GM19351 (cell line): ENCODE results near the gene PRKAG2.

Experiments
- ATAC-seq: cut with Tn5 transposase; IDR thresholded peaks from one replicate; pipeline ENCODE4 v1.9.1; 2021; ENCODE audit warnings: mild to moderate bottlenecking, moderate library complexity; ENCODE audit not compliant: unreplicated experiment

The PRKAG2 gene

GRCh38 chr7:151866761-151867655 lies 9.9 kb downstream of the PRKAG2 start:
- ATAC-seq: no peak

GRCh38 chr7:151866028-151866427 lies 10.9 kb downstream of the PRKAG2 start:
- ATAC-seq: no peak

- ATAC-seq: no peak
Measured at GRCh38 chr7:151865070-151865670, 11.7 kb downstream of the PRKAG2 start.

- no peak for ATAC-seq
Measured at GRCh38 chr7:151864561-151864960, 12.4 kb downstream of the PRKAG2 start.

GRCh38 chr7:151864081-151864480 lies 12.8 kb downstream of the PRKAG2 start:
- no peak for ATAC-seq

- no peak for ATAC-seq
Measured at GRCh38 chr7:151863386-151864079, 13.4 kb downstream of the PRKAG2 start.

- ATAC-seq: no peak
Measured at GRCh38 chr7:151862606-151863381, 14.1 kb downstream of the PRKAG2 start.

- no peak for ATAC-seq
Measured at GRCh38 chr7:151861881-151862280, 15.0 kb downstream of the PRKAG2 start.

GRCh38 chr7:151860771-151861170 lies 16.1 kb downstream of the PRKAG2 start:
- no peak for ATAC-seq

GRCh38 chr7:151859948-151860685 lies 16.8 kb downstream of the PRKAG2 start:
- no peak for ATAC-seq

GRCh38 chr7:151859111-151859947 lies 17.6 kb downstream of the PRKAG2 start:
- ATAC-seq: no peak

GRCh38 chr7:151858456-151858855 lies 18.5 kb downstream of the PRKAG2 start:
- no peak for ATAC-seq

GRCh38 chr7:151857866-151858450 lies 19.0 kb downstream of the PRKAG2 start:
- no peak for ATAC-seq

GRCh38 chr7:151857412-151857811 lies 19.5 kb downstream of the PRKAG2 start:
- ATAC-seq: no peak

- ATAC-seq: no peak
Measured at GRCh38 chr7:151856516-151856915, 20.4 kb downstream of the PRKAG2 start.

GRCh38 chr7:151856098-151856497 lies 20.8 kb downstream of the PRKAG2 start:
- no peak for ATAC-seq

- ATAC-seq: no peak
Measured at GRCh38 chr7:151854720-151855071, 22.2 kb downstream of the PRKAG2 start.

- ATAC-seq: no peak
Measured at GRCh38 chr7:151853896-151854719, 22.8 kb downstream of the PRKAG2 start.
